Measurements from ENCODE around the gene MPO. TPM values are rescaled to one million over a fixed set of nuclear protein-coding genes. Genes with fewer than 3 reads are reported as not detected.

Gene MPO
- total RNA-seq, 1 donor from 2014 or later: not detected

DNA sequence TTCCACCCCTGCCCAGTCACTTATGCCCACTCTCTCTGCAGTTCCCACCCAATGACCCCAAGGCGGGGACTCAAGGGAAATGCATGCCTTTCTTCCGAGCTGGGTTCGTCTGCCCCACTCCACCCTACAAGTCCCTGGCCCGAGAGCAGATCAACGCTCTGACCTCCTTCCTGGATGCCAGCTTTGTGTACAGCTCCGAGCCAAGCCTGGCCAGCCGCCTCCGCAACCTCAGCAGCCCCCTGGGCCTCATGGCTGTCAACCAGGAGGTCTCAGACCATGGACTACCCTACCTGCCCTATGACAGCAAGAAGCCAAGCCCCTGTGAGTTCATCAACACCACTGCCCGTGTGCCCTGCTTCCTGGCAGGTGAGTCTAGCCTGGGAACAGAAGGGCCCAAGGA is 28.6 kb downstream of the MPO start:
- ChIA-PET CTCF (interaction anchor here (1.4 kb wide), 2 partner anchors 10 to 32 kb away, joined by 3 read pairs; no protein-coding TSS in a partner anchor), POLR2A (no interaction called here)
- ATAC-seq (ENCODE audit: low read depth) (no peak), DNase-seq (no peak)
- Mint-ChIP-seq H3K27ac (no peak overlapping the region), H3K36me3 (ENCODE audit: low read depth) (no peaks in the 10 kb centered on the region), H3K27me3 (peaks cover 7% of the 10 kb centered on the region), H3K4me1 (peaks cover 14% of the 10 kb centered on the region), H3K4me3 (no peak overlapping the region), H3K9me3 (no peaks in the 10 kb centered on the region)
- TF ChIP-seq, protein P1, sequence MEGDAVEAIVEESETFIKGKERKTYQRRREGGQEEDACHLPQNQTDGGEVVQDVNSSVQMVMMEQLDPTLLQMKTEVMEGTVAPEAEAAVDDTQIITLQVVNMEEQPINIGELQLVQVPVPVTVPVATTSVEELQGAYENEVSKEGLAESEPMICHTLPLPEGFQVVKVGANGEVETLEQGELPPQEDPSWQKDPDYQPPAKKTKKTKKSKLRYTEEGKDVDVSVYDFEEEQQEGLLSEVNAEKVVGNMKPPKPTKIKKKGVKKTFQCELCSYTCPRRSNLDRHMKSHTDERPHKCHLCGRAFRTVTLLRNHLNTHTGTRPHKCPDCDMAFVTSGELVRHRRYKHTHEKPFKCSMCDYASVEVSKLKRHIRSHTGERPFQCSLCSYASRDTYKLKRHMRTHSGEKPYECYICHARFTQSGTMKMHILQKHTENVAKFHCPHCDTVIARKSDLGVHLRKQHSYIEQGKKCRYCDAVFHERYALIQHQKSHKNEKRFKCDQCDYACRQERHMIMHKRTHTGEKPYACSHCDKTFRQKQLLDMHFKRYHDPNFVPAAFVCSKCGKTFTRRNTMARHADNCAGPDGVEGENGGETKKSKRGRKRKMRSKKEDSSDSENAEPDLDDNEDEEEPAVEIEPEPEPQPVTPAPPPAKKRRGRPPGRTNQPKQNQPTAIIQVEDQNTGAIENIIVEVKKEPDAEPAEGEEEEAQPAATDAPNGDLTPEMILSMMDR (IDR thresholded peaks at IDR 0.05): no peak
- intact Hi-C loops (cut with micrococcal nuclease): no loop called here

DNA sequence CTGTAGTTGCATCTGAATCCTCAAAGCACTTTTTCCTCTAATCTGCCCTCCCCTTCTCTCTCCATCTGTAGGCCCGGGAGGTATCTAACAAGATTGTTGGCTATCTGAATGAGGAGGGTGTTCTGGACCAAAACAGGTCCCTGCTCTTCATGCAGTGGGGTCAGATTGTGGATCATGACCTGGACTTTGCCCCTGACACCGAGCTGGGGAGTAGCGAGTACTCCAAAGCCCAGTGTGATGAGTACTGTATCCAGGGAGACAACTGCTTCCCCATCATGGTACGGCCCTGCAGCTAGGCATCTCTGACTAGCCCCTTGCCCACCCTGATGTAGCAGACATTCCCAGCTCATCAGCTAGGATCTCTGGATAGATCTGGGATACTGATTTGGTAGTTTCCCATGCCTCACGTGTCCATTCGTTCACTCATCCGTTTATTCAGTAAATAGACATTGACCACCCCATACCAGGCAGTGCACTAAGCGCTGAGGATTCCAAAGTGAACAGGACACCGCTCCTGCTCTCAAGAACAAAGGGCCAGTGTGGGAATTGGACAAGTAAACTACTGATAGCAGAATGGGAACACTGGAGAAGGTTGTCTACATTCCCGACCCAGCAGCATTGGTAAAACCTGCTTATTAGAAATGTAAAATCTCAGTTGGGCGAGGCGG is 30.3 kb downstream of the MPO start:
- Mint-ChIP-seq H3K27me3 (peaks cover 8% of the 10 kb centered on the region), H3K4me3 (peak overlapping the region; percentile 39), H3K4me1 (peaks cover 14% of the 10 kb centered on the region), H3K27ac (no peak overlapping the region), H3K36me3 (ENCODE audit: low read depth) (no peaks in the 10 kb centered on the region), H3K9me3 (no peaks in the 10 kb centered on the region)
- ATAC-seq (ENCODE audit: low read depth): no peak
- TF ChIP-seq, protein P1 (IDR thresholded peaks at IDR 0.05): no peak
- no peak for DNase-seq
- intact Hi-C loops (cut with micrococcal nuclease): no loop called here
- ChIA-PET POLR2A (interaction anchor here (0.9 to 2.1 kb wide), 5 partner anchors 18 to 94 kb away, joined by 3 to 9 read pairs (median 4); partner anchors contain the start of gene MKS1), CTCF (interaction anchor here (0.6 to 3.9 kb wide), 16 partner anchors 11 to 254 kb away, joined by 3 to 35 read pairs (median 4); partner anchors contain the start of genes HSF5, MKS1 and RNF43)

DNA sequence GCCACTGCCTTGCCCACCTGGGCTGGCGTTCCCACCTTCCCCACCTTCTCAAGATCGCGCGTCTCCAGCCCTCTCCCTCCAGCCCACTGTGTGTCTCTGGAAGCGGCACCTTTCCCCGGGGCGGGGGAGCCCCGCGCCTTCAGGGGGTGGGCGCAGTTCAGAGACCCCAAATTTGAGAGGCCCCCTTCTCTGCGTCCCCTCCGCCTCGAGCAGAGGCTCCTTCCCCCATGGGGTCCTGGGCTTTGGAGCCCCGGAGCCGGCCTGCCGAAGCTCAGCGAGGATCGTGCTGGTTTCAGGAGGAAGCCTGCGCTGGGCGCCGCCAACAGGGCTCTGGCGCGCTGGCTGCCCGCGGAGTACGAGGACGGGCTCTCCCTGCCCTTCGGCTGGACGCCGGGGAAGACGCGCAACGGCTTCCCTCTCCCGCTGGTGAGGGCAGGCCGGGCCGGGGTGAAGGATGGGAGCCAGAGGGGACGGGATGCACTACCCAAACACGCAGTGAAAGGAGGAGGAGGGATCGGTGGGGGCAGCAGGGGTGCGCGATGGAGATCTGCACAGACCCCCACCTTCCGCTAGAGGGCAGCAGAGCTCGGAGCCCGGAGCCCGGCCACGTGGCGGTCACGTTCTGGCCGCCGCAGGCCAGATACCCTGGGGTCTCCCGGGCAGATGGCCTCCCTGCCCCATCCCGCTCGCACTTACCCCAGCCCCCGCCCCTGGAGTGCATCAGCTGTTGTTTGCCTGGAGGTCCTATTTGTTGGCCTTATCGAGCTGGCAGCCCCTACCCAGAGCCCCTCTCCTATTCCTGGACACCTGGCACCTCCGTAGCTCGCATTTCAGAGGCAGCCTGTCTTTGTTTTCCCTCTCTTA is 31.2 kb downstream of the MPO start:
- CTCF ChIA-PET: interaction anchor here (0.6 to 3.9 kb wide), 20 partner anchors 12 to 255 kb away, joined by 3 to 35 read pairs (median 4); partner anchors contain the start of genes HSF5, MKS1 and RNF43
- Mint-ChIP-seq H3K4me1 (peaks cover 14% of the 10 kb centered on the region), H3K27me3 (peaks cover 4% of the 10 kb centered on the region), H3K36me3 (ENCODE audit: low read depth) (no peaks in the 10 kb centered on the region), H3K4me3 (peak overlapping the region; percentile 84), H3K27ac (no peak overlapping the region), H3K9me3 (no peaks in the 10 kb centered on the region)
- DNase-seq (peak; percentile 80), ATAC-seq (ENCODE audit: low read depth) (peak; percentile 96)
- intact Hi-C loops (cut with micrococcal nuclease): loop anchor here (1.0 to 5.0 kb wide), 7 partner anchors 16 to 239 kb away; partner anchors contain the start of genes HSF5, MKS1 and RNF43
- POLR2A ChIA-PET: interaction anchor here (0.9 to 2.1 kb wide), 6 partner anchors 17 to 95 kb away, joined by 3 to 9 read pairs (median 4); partner anchors contain the start of gene MKS1
- TF ChIP-seq, protein P1 (IDR thresholded peaks at IDR 0.05): peak; percentile 71

DNA sequence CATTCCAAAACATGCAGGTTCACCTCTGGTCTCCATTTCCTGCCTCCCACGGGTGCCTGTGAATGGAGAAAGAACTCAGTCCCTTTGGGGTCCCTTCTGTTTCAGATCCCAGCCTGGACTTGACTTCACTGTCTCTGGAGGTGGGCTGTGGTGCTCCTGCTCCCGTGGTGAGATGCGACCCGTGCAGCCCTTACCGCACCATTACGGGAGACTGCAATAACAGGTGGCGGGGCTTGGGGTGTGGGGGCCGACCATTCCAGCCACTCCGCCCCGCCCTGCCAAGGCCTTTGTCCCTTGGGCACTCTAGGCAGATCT is 31.8 kb downstream of the MPO start:
- intact Hi-C loops (cut with micrococcal nuclease): loop anchor here (1.0 to 5.0 kb wide), 7 partner anchors 16 to 239 kb away; partner anchors contain the start of genes HSF5, MKS1 and RNF43

More for the DNA sequence above, 31.8 kb downstream of the MPO start:
- peaks cover 9% of the 10 kb centered on the region for H3K27me3 Mint-ChIP-seq
- TF ChIP-seq, protein P1 (IDR thresholded peaks at IDR 0.05): no peak
- no peak overlapping the region for H3K27ac Mint-ChIP-seq
- peaks cover 14% of the 10 kb centered on the region for H3K4me1 Mint-ChIP-seq
- ChIA-PET CTCF (interaction anchor here (0.9 to 3.9 kb wide), 11 partner anchors 12 to 242 kb away, joined by 3 to 35 read pairs (median 5); partner anchors contain the start of genes HSF5 and MKS1), POLR2A (interaction anchor here (0.9 to 2.1 kb wide), 3 partner anchors 16 to 89 kb away, joined by 3 to 9 read pairs (median 7); partner anchors contain the start of gene MKS1)
- no peak for ATAC-seq (ENCODE audit: low read depth)
- H3K9me3 Mint-ChIP-seq: no peaks in the 10 kb centered on the region
- peak overlapping the region; percentile 84 for H3K4me3 Mint-ChIP-seq
- no peaks in the 10 kb centered on the region for H3K36me3 Mint-ChIP-seq (ENCODE audit: low read depth)
- no peak for DNase-seq

All from activated B cell treated with CpG ODN at 0.5 μM for 24 hours (primary cell).